NB4 (cell line): ENCODE results near the gene TAF4B.

ENCODE experiments used
- DNase-seq: peaks from one replicate; pipeline ENCODE4 v3.0.0; 2010; ENCODE audit warnings: low read depth
- H3K4me3 ChIP-seq: one replicate; pipeline ENCODE4 v1.5.1; 2011; ENCODE audit warnings: mild to moderate bottlenecking, low read depth, low read length, moderate library complexity
- CTCF ChIP-seq: IDR thresholded peaks from one replicate; pipeline ENCODE4 v1.5.1; 2012; ENCODE audit warnings: low read depth, low read length
- MAX ChIP-seq: IDR thresholded peaks from 2 replicates; pipeline ENCODE4 v1.6.1; 2011; ENCODE audit warnings: low read depth, low read length
- MYC ChIP-seq: IDR thresholded peaks from 2 replicates; pipeline ENCODE4 v1.6.1; 2011; ENCODE audit warnings: low read depth, low read length
- POLR2A ChIP-seq: IDR thresholded peaks from 2 replicates; pipeline ENCODE4 v1.6.1; 2011; ENCODE audit warnings: mild to moderate bottlenecking; ENCODE audit not compliant: insufficient read length; ENCODE audit errors: extremely low read depth

The TAF4B gene

GRCh38 chr18:26226229-26227050 is at the start of gene TAF4B:
TSS of gene TAF4B (plus strand) at chr18:26226445. CDS start at chr18:26226934, 489 bp downstream.
- peak; percentile 92 for DNase-seq
- peak within 1 kb of the TSS; percentile 82 for H3K4me3 ChIP-seq
- TF ChIP-seq CTCF (no peak), MYC (peak; percentile 93), MAX (peak; percentile 86), POLR2A (peak; percentile 46)

- no peak overlapping the region for H3K4me3 ChIP-seq
- TF ChIP-seq POLR2A: no peak
- TF ChIP-seq MAX: no peak
- no peak for TF ChIP-seq MYC
- TF ChIP-seq CTCF: no peak
- DNase-seq: no peak
Observed at GRCh38 chr18:26181343-26181826, 44.9 kb upstream of the TAF4B start.

GRCh38 chr18:26183395-26184112 is 42.7 kb upstream of the TAF4B start:
- TF ChIP-seq CTCF (no peak), POLR2A (no peak), MAX (no peak), MYC (no peak)
- no peak overlapping the region for H3K4me3 ChIP-seq
- no peak for DNase-seq

- peak; percentile 1 for DNase-seq
- TF ChIP-seq MYC: no peak
- TF ChIP-seq POLR2A: no peak
- TF ChIP-seq CTCF: no peak
- TF ChIP-seq MAX: no peak
- no peak overlapping the region for H3K4me3 ChIP-seq
Observed at GRCh38 chr18:26185267-26185666, 41.0 kb upstream of the TAF4B start.

GRCh38 chr18:26190506-26190905 is 35.7 kb upstream of the TAF4B start:
- no peak overlapping the region for H3K4me3 ChIP-seq
- DNase-seq: no peak
- no peak for TF ChIP-seq CTCF
- no peak for TF ChIP-seq MYC
- no peak for TF ChIP-seq POLR2A
- no peak for TF ChIP-seq MAX
